DND-41 (cell line): ENCODE measurements around the gene IFT74.

Experiments used
- ATAC-seq: fragments of 200-7000 bp; cut with Tn5 transposase; 3 replicates; pipeline ENCODE4 v1.9.1; 2021; ENCODE audit warnings: low read depth; ENCODE audit not compliant: insufficient read depth
- DNase-seq: peaks from one replicate; pipeline ENCODE4 v3.0.0-alpha.2; 2020
- H2AFZ ChIP-seq: 2 replicates; pipeline ENCODE4 v1.6.0; 2012; ENCODE audit warnings: low read depth, low read length
- H3K27ac ChIP-seq: 2 replicates; pipeline ENCODE4 v1.5.1; 2012; ENCODE audit warnings: low read length, inconsistent platforms
- H3K27me3 ChIP-seq: fragments of 200-600 bp; sonication (generic); 2 replicates; pipeline ENCODE4 v1.6.0; 2012; ENCODE audit warnings: low read length, mild to moderate bottlenecking, inconsistent platforms; ENCODE audit not compliant: insufficient read depth, poor library complexity
- H3K36me3 ChIP-seq: 2 replicates; pipeline ENCODE4 v1.5.1; 2012; ENCODE audit warnings: low read length, inconsistent platforms; ENCODE audit not compliant: insufficient read depth
- H3K4me1 ChIP-seq: 2 replicates; pipeline ENCODE4 v1.5.1; 2012; ENCODE audit warnings: mild to moderate bottlenecking, low read length; ENCODE audit not compliant: insufficient read depth
- H3K4me2 ChIP-seq: 2 replicates; pipeline ENCODE4 v1.6.0; 2012; ENCODE audit warnings: mild to moderate bottlenecking, moderate library complexity, low read length, inconsistent platforms; ENCODE audit not compliant: insufficient read depth
- H3K4me3 ChIP-seq, 2 experiments: fragments of 200-600 bp in 1 of 2; shearing (Covaris generic) in 1 of 2; 2 replicates each; pipeline ENCODE4 v1.5.1; 2012 to 2016; ENCODE audit warnings: inconsistent platforms in 2 of 2, low read length in 2 of 2, mild to moderate bottlenecking in 2 of 2, low read depth in 1 of 2, moderate library complexity in 1 of 2
- H3K79me2 ChIP-seq: 2 replicates; pipeline ENCODE4 v1.6.0; 2012; ENCODE audit warnings: low read length, inconsistent platforms; ENCODE audit not compliant: insufficient read depth
- H3K9ac ChIP-seq: 2 replicates; pipeline ENCODE4 v1.6.0; 2012; ENCODE audit warnings: low read depth, mild to moderate bottlenecking, inconsistent platforms, low read length, moderate library complexity
- H3K9me3 ChIP-seq: 2 replicates; pipeline ENCODE4 v1.5.1; 2012; ENCODE audit warnings: low read length, moderate library complexity, mild to moderate bottlenecking, inconsistent platforms; ENCODE audit not compliant: insufficient read depth, severe bottlenecking
- H4K20me1 ChIP-seq: 2 replicates; pipeline ENCODE4 v1.6.0; 2012; ENCODE audit warnings: low read length; ENCODE audit not compliant: insufficient read depth
- CTCF ChIP-seq: IDR thresholded peaks from 2 replicates; pipeline ENCODE4 v1.5.1; 2012; ENCODE audit warnings: borderline replicate concordance, low read length, moderate library complexity, mild to moderate bottlenecking; ENCODE audit not compliant: poor library complexity, severe bottlenecking; ENCODE audit errors: extremely low read depth
- EZH2 ChIP-seq: IDR thresholded peaks from 3 replicates; pipeline ENCODE4 v1.6.1; 2012; ENCODE audit warnings: borderline replicate concordance, low read depth, mild to moderate bottlenecking, moderate library complexity, low read length, inconsistent platforms; ENCODE audit not compliant: severe bottlenecking

The IFT74 gene

GRCh38 chr9:27085456-27085855, 129.2 kb downstream of the IFT74 start:
- H3K36me3 ChIP-seq, result no peaks in the 10 kb centered on the region
- no peaks in the 10 kb centered on the region for H3K27me3 ChIP-seq
- ATAC-seq (no peak), DNase-seq (no peak)
- TF ChIP-seq CTCF (no peak), EZH2 (no peak)
- no peaks in the 10 kb centered on the region for H3K4me1 ChIP-seq
- no peak overlapping the region for H2AFZ ChIP-seq
- H3K27ac ChIP-seq, result no peak overlapping the region
- no peaks in the 10 kb centered on the region for H3K79me2 ChIP-seq
- no peak overlapping the region for H3K4me2 ChIP-seq
- H3K9ac ChIP-seq, result no peak overlapping the region
- no peaks in the 10 kb centered on the region for H4K20me1 ChIP-seq
- H3K4me3 ChIP-seq, result no peak overlapping the region
- H3K9me3 ChIP-seq, result no peaks in the 10 kb centered on the region

- Histone ChIP-seq H3K36me3 (no peaks in the 10 kb centered on the region), H3K4me2 (no peak overlapping the region), H3K9ac (no peak overlapping the region), H3K27me3 (no peaks in the 10 kb centered on the region), H3K9me3 (no peaks in the 10 kb centered on the region), H4K20me1 (no peaks in the 10 kb centered on the region), H3K4me3 (no peak overlapping the region), H3K4me1 (no peaks in the 10 kb centered on the region), H3K27ac (no peak overlapping the region), H2AFZ (no peak overlapping the region), H3K79me2 (no peaks in the 10 kb centered on the region)
- no peak for TF ChIP-seq CTCF
- ATAC-seq, result no peak
- DNase-seq, result no peak
Observed at GRCh38 chr9:27086818-27087680, 130.8 kb downstream of the IFT74 start.

GRCh38 chr9:27088981-27089380, 132.8 kb downstream of the IFT74 start:
- H3K9ac ChIP-seq, result no peak overlapping the region
- no peaks in the 10 kb centered on the region for H3K4me1 ChIP-seq
- no peak for ATAC-seq

More at GRCh38 chr9:27088981-27089380, 132.8 kb downstream of the IFT74 start:
- no peaks in the 10 kb centered on the region for H3K36me3 ChIP-seq
- DNase-seq, result no peak
- TF ChIP-seq EZH2 (no peak), CTCF (no peak)
- no peaks in the 10 kb centered on the region for H3K27me3 ChIP-seq
- H3K9me3 ChIP-seq, result no peaks in the 10 kb centered on the region
- H3K4me3 ChIP-seq, result no peak overlapping the region
- H3K27ac ChIP-seq, result no peak overlapping the region
- no peaks in the 10 kb centered on the region for H4K20me1 ChIP-seq
- H3K4me2 ChIP-seq, result no peak overlapping the region
- H2AFZ ChIP-seq, result no peak overlapping the region
- no peaks in the 10 kb centered on the region for H3K79me2 ChIP-seq
